ENCODE results near the gene DNAAF3. TPM values are rescaled to one million over a fixed set of nuclear protein-coding genes. Genes with fewer than 3 reads are reported as not detected.

Gene DNAAF3
- total RNA-seq, 4 donors from 2014 or later: 0.48 to 10.6 (median 3.1) TPM

GRCh38 chr19:55186080-55186479 is 19.7 kb upstream of the DNAAF3 start:
- no peak for TF ChIP-seq POLR2A (IDR thresholded peaks at IDR 0.05)
- TF ChIP-seq POLR2AphosphoS5 (IDR thresholded peaks at IDR 0.05): no peak
- no peak for TF ChIP-seq EP300 (IDR thresholded peaks at IDR 0.05)
- TF ChIP-seq CTCF (IDR thresholded peaks at IDR 0.05): no peak
- 100% methylated on average over 1 of the region's 12 CpGs for WGBS
- H3K27me3 ChIP-seq: peaks cover 44% of the 10 kb centered on the region
- H3K27ac ChIP-seq: no peak overlapping the region
- DNase-seq (ENCODE audit: low spot score in 2 of 2): no peak
- H3K36me3 ChIP-seq: no peaks in the 10 kb centered on the region
- H3K4me3 ChIP-seq: no peak overlapping the region
- no peaks in the 10 kb centered on the region for H3K9me3 ChIP-seq
- peaks cover 17% of the 10 kb centered on the region for H3K4me1 ChIP-seq

- Histone ChIP-seq H3K27ac (no peak overlapping the region), H3K4me1 (peaks cover 17% of the 10 kb centered on the region), H3K36me3 (no peaks in the 10 kb centered on the region), H3K4me3 (no peak overlapping the region), H3K27me3 (peaks cover 87% of the 10 kb centered on the region), H3K9me3 (no peaks in the 10 kb centered on the region)
- TF ChIP-seq POLR2A (IDR thresholded peaks at IDR 0.05): no peak
- TF ChIP-seq CTCF (IDR thresholded peaks at IDR 0.05): no peak
- no peak for TF ChIP-seq POLR2AphosphoS5 (IDR thresholded peaks at IDR 0.05)
- no peak for TF ChIP-seq EP300 (IDR thresholded peaks at IDR 0.05)
- WGBS: 68% methylated on average over 14 of the region's 20 CpGs
- no peak for DNase-seq (ENCODE audit: low spot score in 2 of 2)
These were observed 15.3 kb upstream of the DNAAF3 start for GRCh38 chr19:55181740-55182139.

DNA sequence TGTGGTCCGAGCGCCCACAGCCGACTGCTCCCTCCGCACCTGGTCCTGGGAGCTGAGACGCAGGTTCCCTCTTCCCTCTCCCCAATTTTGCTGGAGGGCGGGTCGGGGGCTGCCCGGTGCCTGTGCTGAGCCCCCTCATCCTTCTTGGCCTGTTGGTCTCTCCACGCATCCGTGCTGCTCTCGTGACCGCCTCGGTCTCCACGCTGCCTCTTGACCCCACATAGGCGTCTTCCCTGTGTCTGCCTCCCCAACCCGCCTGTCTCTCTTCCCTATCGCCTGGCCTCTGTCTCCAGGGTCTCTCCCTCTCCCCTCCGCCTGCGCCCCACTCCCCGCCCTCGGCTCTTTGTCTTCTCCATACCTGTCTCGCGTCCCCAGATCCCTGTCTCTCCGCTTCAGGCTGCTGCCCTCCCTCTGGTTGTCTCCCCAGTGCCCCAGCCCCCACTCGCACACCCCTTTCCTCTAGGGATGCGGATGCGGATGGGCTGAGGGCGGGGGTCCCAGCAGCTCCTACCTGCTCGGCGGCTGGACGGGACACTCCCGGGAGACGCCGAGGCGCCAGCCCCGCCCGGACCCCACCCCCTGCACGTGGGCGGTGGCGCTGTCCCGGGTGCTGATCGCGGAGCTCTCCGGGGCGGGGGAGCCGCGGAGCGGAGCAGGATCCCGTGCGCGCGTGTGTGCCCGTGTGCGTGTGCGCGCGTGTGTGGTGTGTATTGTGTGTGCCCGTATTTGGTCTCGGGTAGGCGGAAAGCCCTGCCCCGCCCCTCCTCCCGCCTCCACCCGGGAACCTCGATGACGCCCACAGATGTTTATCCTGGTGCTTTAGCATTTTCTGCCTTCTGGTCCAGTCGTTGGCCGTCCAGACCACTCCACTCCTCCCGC is 13.4 kb upstream of the DNAAF3 start, which contains the start of gene SYT5:
Gene SYT5, minus strand, starts transcription at position 684 of the 879 bp plus-strand sequence. CDS start 1,248 bp downstream, outside the sequence.
- TF ChIP-seq POLR2A (IDR thresholded peaks at IDR 0.05) (no peak), POLR2AphosphoS5 (IDR thresholded peaks at IDR 0.05) (no peak)
- peaks cover 17% of the 10 kb centered on the region for H3K4me1 ChIP-seq
- H3K36me3 ChIP-seq: no peaks in the 10 kb centered on the region
- 1% methylated on average over 49 of the region's 68 CpGs for WGBS
- H3K27ac ChIP-seq: no peak within 1 kb of the TSS
- peaks cover 90% of the 10 kb centered on the region for H3K27me3 ChIP-seq
- H3K9me3 ChIP-seq: no peaks in the 10 kb centered on the region
- no peak for DNase-seq (ENCODE audit: low spot score in 2 of 2)
- H3K4me3 ChIP-seq: peak within 1 kb of the TSS; percentile 22

DNA sequence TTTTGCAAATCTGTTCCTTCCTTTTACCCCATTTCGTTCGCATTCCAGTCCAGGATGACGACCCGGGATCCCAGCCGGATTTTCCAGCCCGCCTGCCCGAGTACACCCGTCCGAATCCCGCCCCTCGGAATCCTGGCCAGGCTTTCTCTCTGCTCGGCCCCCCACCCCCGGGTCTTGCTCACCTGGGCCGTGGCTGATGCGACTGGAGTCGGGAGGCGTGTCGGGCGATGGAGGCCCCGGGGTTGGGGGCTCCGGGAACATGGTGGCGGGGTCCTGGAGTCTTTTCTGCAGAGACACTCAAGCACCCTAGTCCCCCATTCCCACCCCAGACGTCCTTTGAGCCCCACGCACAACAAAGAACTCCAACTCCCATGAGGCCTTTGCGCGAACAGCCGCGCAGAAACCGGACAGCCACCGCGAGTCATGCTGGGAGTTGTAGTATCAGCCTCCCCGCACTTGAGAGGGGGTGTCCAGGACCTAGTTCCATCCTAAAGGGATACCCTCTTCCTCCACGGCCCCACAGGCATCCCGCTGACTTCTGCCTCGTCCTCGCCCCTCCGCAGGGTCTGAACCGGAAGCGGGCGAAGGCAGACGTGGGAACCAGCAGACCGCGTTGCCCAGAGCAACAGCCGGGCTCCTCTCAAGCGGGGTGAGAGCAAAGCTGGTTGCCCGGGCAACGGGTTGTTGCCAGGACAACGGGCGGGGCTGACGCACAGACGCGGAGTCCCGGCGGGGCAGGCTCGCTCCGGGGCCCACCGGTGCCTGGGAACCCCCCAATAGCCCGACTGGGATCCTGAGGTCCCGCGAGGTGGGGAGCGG is 12.6 kb upstream of the DNAAF3 start:
- no peak for TF ChIP-seq POLR2A (IDR thresholded peaks at IDR 0.05)

GRCh38 chr19:55176076-55176475 is 9.7 kb upstream of the DNAAF3 start:
- 20% methylated on average over 2 of the region's 2 CpGs for WGBS
- peaks cover 99% of the 10 kb centered on the region for H3K27me3 ChIP-seq
- H3K4me1 ChIP-seq: peaks cover 34% of the 10 kb centered on the region
- no peak for DNase-seq (ENCODE audit: low spot score in 2 of 2)
- no peak for TF ChIP-seq EP300 (IDR thresholded peaks at IDR 0.05)
- TF ChIP-seq POLR2AphosphoS5 (IDR thresholded peaks at IDR 0.05): no peak
- TF ChIP-seq CTCF (IDR thresholded peaks at IDR 0.05): no peak
- no peak for TF ChIP-seq POLR2A (IDR thresholded peaks at IDR 0.05)
- H3K36me3 ChIP-seq: no peaks in the 10 kb centered on the region
- no peak overlapping the region for H3K4me3 ChIP-seq
- H3K27ac ChIP-seq: no peak overlapping the region
- no peaks in the 10 kb centered on the region for H3K9me3 ChIP-seq

More for the DNA sequence above, 12.6 kb upstream of the DNAAF3 start:
- no peak overlapping the region for H3K27ac ChIP-seq
- peaks cover 99% of the 10 kb centered on the region for H3K27me3 ChIP-seq
- peaks cover 21% of the 10 kb centered on the region for H3K4me1 ChIP-seq
- 6% methylated on average over 41 of the region's 61 CpGs for WGBS
- H3K4me3 ChIP-seq: peak overlapping the region; percentile 22
- DNase-seq (ENCODE audit: low spot score in 2 of 2): peak in 1 of 2 donors; percentile 72
- no peaks in the 10 kb centered on the region for H3K9me3 ChIP-seq
- no peaks in the 10 kb centered on the region for H3K36me3 ChIP-seq

All from suprapubic skin (tissue), 4 donors.